RWPE1 (cell line): Measurements from ENCODE around the gene GRIK2.

Experiments
- CTCF ChIA-PET: fragments of 350-600 bp; sonication (Branson Sonifier 250); formaldehyde crosslinking; extraction: SDS; loops from one replicate; lab custom pipeline; 2021; lab: Yijun Ruan, JAX
- POLR2A ChIA-PET: fragments of 400-600 bp; formaldehyde crosslinking; extraction: SDS; loops from one replicate; lab custom pipeline; 2020; ENCODE audit warnings: antibody characterized with exemption; ENCODE audit not compliant: low non-redundant PET; lab: Yijun Ruan, JAX
- DNase-seq: peaks from one replicate; pipeline ENCODE4 v3.0.0; 2012; ENCODE audit warnings: low spot score
- H3K27ac ChIP-seq: fragments of 450-650 bp; 2 replicates; pipeline ENCODE4 v1.5.1; 2017
- TF ChIP-seq, protein P1 (sequence below): fragments of 450-650 bp; conservative IDR thresholded peaks from 2 replicates; pipeline ENCODE4 v1.5.1; 2017; ENCODE audit warnings: low read depth, mild to moderate bottlenecking

The GRIK2 gene

DNA sequence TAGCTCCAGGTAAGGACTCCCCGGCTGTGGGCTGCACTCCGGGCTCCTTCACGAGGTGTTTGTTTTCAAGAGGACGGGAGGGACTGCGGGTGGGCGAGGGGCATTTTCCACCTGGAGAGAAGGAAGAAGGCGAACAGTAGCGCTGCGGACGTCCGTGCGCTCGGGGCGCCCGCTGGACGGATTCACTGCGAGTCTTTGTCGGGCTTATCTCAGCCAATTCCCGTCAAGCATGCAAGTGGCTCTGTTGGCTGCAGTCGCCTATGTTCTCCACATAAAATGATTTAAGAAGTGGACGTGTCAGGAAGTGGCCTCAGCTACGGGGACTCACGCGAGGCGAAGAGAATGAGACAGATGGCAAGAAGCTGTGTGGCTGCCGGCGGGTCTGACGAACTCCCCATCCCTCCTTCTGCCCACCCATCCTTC is 332 bp downstream of the GRIK2 start:
- ChIA-PET CTCF (interaction anchor here (0.7 kb wide), 1 partner anchor 91 kb away, joined by 3 read pairs; no protein-coding TSS in a partner anchor), POLR2A (no interaction called here)
- TF ChIP-seq, protein P1, sequence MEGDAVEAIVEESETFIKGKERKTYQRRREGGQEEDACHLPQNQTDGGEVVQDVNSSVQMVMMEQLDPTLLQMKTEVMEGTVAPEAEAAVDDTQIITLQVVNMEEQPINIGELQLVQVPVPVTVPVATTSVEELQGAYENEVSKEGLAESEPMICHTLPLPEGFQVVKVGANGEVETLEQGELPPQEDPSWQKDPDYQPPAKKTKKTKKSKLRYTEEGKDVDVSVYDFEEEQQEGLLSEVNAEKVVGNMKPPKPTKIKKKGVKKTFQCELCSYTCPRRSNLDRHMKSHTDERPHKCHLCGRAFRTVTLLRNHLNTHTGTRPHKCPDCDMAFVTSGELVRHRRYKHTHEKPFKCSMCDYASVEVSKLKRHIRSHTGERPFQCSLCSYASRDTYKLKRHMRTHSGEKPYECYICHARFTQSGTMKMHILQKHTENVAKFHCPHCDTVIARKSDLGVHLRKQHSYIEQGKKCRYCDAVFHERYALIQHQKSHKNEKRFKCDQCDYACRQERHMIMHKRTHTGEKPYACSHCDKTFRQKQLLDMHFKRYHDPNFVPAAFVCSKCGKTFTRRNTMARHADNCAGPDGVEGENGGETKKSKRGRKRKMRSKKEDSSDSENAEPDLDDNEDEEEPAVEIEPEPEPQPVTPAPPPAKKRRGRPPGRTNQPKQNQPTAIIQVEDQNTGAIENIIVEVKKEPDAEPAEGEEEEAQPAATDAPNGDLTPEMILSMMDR = 0 out of 2 replicates have a peak, but pooled peaks have one; percentile 1
- no peak for DNase-seq
- no peak overlapping the region for H3K27ac ChIP-seq

DNA sequence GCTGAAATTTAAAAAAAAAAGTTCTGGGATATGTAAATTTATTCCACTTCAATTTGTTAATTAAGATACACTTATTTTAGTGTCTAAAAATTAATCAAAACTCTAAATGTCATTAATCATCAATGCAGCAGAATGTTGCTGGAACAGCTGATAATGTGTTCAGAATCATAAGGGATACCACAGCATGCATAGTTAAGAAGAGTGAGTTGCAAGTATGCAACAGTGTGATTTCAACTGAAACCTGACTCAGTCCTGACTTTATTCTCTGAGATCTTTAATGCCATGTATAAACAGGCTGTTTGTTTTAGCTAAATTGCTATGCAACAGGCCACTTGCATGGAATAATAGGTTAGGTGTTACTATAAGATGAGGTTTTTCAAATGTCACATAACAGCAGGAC is 1.4 kb downstream of the GRIK2 start:
- no peak overlapping the region for H3K27ac ChIP-seq
- ChIA-PET CTCF (interaction anchor here (0.6 to 1.0 kb wide), 4 partner anchors 8 to 666 kb away, joined by 3 to 4 read pairs (median 3); no protein-coding TSS in a partner anchor), POLR2A (no interaction called here)
- DNase-seq = no peak
- TF ChIP-seq, protein P1 = no peak

DNA sequence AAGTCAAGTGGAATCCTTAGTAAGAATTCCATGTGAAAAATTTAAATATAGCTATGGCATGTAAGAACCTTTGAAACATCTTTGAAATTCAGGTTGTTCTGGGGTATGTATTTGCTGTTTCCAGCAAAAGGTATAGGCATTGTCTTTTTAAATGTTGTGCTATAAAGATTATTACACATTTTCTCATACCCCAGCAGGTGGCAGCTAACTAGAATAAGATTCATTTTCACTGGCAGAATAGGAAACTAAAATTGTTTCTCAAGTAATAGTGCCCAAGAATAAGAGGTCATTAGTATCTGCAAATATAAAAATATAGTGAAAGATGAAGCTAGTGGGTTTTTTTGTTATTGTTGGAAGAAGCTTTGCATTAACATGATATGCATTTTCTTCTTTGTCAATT is 1.8 kb downstream of the GRIK2 start:
- TF ChIP-seq, protein P1 = 0 out of 2 replicates have a peak, but pooled peaks have one; percentile 21
- no peak overlapping the region for H3K27ac ChIP-seq
- CTCF ChIA-PET = interaction anchor here (0.6 to 1.0 kb wide), 3 partner anchors 8 to 560 kb away, joined by 3 to 4 read pairs (median 3); no protein-coding TSS in a partner anchor
- no peak for DNase-seq
- POLR2A ChIA-PET = no interaction called here

DNA sequence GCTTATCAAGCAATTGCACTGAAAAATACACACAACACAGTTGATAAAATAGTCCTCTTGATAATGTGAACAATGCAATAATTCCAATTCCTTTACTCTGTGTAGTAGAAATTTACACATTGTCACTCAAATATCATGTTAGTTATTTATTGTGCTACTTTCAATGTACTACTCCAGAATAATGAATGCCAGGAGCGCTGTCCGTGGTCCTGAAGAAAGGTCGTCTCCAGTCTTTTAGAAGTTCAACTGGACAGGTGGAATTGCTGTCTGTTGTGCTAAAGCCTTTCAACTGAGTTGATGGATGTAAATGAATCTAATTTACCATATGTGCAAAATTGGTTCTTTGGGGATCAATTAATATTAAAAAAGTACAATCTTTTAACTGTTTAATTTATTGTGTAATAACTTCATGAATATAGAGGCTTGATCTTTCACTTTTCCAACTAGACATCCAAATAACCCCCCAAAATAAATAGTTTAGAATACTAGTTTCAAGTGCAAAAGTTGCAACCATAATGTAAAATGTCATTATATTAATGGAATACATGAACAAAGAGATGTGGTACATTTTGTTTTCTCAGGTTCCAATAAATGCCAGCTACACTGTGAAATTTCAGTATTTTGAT is 3.2 kb downstream of the GRIK2 start:
- H3K27ac ChIP-seq = no peak overlapping the region
- peak; percentile 41 for DNase-seq
- TF ChIP-seq, protein P1 = no peak
- ChIA-PET POLR2A (no interaction called here), CTCF (interaction anchor here (0.6 kb wide), 2 partner anchors 484 to 585 kb away, joined by 3 to 4 read pairs; no protein-coding TSS in a partner anchor)

DNA sequence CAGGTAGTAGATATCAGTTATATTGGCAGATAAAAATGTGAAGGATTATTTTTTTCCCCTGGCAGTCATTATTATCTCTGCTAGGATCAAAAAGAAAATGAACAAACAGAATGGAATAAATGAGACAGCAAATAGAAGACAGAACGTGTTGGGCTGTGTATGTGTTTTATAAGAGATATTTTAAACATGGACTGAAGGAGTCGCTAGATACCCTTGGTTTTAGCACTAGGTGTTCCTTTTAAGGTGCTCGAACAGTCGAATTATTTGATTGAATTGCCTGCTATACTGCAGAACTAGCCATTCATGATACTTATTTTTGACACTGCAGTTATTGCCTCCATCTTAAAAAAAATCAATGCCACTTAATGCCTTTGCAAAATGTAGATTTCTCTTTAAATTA is 3.7 kb downstream of the GRIK2 start:
- POLR2A ChIA-PET = no interaction called here
- DNase-seq = no peak
- CTCF ChIA-PET = interaction anchor here (0.6 kb wide), 2 partner anchors 484 to 584 kb away, joined by 3 to 4 read pairs; no protein-coding TSS in a partner anchor
- TF ChIP-seq, protein P1 = no peak
- H3K27ac ChIP-seq = no peak overlapping the region

DNA sequence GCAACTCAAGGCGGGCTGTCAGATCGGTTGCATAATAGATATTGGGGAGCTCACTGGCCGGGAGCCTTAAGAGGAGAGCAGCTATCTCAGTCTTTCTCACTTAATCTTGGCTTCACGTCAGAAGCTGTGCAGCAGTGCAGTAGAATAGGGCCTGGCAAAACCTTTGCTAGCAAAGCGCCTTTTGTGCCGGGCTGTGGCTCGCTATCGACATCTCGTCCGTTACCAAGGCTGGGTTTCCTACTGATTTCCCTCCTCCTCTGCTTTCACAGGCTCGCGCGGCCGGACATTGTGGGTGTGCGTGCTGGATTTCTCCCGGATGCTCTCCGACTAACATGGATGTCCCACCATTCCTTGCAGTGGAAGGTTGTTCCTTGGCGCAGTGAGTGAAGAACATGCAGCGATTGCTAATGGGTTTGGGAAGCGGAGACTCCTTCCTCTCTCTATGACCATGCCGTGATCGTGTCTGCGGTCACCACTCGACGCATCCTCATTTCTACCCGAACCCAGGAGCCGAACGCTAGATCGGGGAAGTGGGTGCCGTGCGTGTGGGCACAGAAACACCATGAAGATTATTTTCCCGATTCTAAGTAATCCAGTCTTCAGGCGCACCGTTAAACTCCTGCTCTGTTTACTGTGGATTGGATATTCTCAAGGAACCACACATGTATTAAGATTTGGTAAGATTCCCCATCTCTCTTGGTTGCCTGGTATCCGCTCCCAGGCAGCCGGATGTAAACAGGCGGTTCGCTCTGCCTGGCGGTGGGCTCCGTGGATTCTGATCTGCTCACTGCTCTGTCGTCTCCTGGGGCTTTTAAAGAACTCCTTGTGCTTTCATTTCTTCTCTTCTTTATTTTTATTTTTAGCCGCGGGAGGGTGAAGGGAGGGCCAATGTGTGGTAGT is 5.5 kb downstream of the GRIK2 start:
- TF ChIP-seq, protein P1 = no peak
- no peak overlapping the region for H3K27ac ChIP-seq
- no peak for DNase-seq
- CTCF ChIA-PET = interaction anchor here (0.5 kb wide), 1 partner anchor 286 kb away, joined by 3 read pairs; no protein-coding TSS in a partner anchor
- POLR2A ChIA-PET = no interaction called here
